Measurements from ENCODE around the gene CHCHD10. TPM values are rescaled to one million over a fixed set of nuclear protein-coding genes. Genes with fewer than 3 reads are reported as not detected.

Gene CHCHD10
- total and polyA plus RNA-seq, 2 of the 4 experiments (the other 2 are of a cell fraction): 2.2 to 11.2 TPM

GRCh38 chr22:23790819-23791737 is 23.3 kb upstream of the CHCHD10 start:
- Histone ChIP-seq H3K27me3 (ENCODE audit: control insufficient read depth, insufficient read depth, low read length) (no peaks in the 10 kb centered on the region), H2BK120ac (ENCODE audit: low read depth, low read length) (no peak overlapping the region), H2AK5ac (ENCODE audit: low read depth, low read length) (no peak overlapping the region), H3K56ac (ENCODE audit: extremely low read depth, insufficient read depth, low read length) (no peak overlapping the region), H4K20me1 (ENCODE audit: insufficient read depth, low read length) (peaks cover 62% of the 10 kb centered on the region), H3K36me3 (ENCODE audit: control insufficient read depth, insufficient read depth, low read length) (peaks cover 39% of the 10 kb centered on the region), H3K4me2 (ENCODE audit: low read depth, low read length) (peak overlapping the region; percentile 10; the same call in 1 of the 2 replicates), H3K9me1 (ENCODE audit: insufficient read depth, low read length) (peaks cover 17% of the 10 kb centered on the region), H3K9ac (ENCODE audit: low read depth, low read length) (peak overlapping the region; percentile 9; the same call in 1 of the 2 replicates), H3K4ac (ENCODE audit: low read depth, low read length) (no peak overlapping the region), H2AK9ac (replicated peaks; ENCODE audit: low read depth, low read length, poor library complexity) (peak overlapping the region; percentile 52), H4K91ac (ENCODE audit: insufficient read depth, low read depth, low read length) (no peak overlapping the region), H3K27ac (ENCODE audit: insufficient read depth, low read length) (peak overlapping the region; percentile 33; the same call in 1 of the 2 replicates), H2BK20ac (ENCODE audit: low read depth, low read length) (no peak overlapping the region), H3K4me3 (ENCODE audit: insufficient read depth, low read depth, low read length) (no peak overlapping the region), H4K5ac (ENCODE audit: low read depth, low read length) (no peak overlapping the region), H3K9me3 (ENCODE audit: control insufficient read depth, insufficient read depth, low read length) (no peaks in the 10 kb centered on the region), H2BK5ac (ENCODE audit: low read depth, low read length, poor library complexity, severe bottlenecking) (no peak overlapping the region), H2AFZ (replicated peaks; ENCODE audit: low read length, poor library complexity) (no peak overlapping the region), H3K14ac (replicated peaks; ENCODE audit: low read depth, low read length) (no peak overlapping the region), H3K18ac (ENCODE audit: low read depth, low read length) (no peak overlapping the region), H2BK15ac (ENCODE audit: low read depth, low read length) (no peak overlapping the region), H3K79me1 (ENCODE audit: low read depth in 1 of 2, low read length in 2 of 2) (peaks cover 47 to 64% of the 10 kb centered on the region in 2 experiments), H3K23ac (ENCODE audit: low read depth, low read length) (no peak overlapping the region), H4K8ac (ENCODE audit: low read depth in 2 of 2, low read length in 2 of 2) (peak overlapping the region in 1 of 2 experiments; percentile 14; a peak in 1 of 4 replicates), H3K4me1 (ENCODE audit: control insufficient read depth, insufficient read depth, low read length) (peaks cover 16% of the 10 kb centered on the region)
- DNase-seq (peak; percentile 72), ATAC-seq (ENCODE audit: low read depth) (no peak)
- intact Hi-C loops (cut with micrococcal nuclease) (no loop called here), in situ Hi-C loops (cut with MboI; ENCODE audit: low sequenced_read_pairs) (no loop called here), dilution Hi-C loops (cut with HindIII; ENCODE audit: low sequenced_read_pairs, unreplicated experiment) (no loop called here)
- no TSS peak for BruUV-seq (replicated peaks)
- 71% methylated on average over 5 of the region's 11 CpGs; no CpG with 5 or more reads in 1 of the 2 experiments for WGBS, 2 experiments (ENCODE audit: extremely low coverage in 2 of 2, insufficient read length in 1 of 2)
- CTCF ChIA-PET: no interaction called here
- POLR2A ChIA-PET (ENCODE audit: unreplicated experiment): no interaction called here
- TF ChIP-seq RCOR1 (IDR thresholded peaks at IDR 0.05; ENCODE audit: insufficient replicate concordance, low read length) (no peak), MAFK (IDR thresholded peaks at IDR 0.05; ENCODE audit: low read depth, low read length) (no peak), MXI1 (IDR thresholded peaks at IDR 0.05; ENCODE audit: borderline replicate concordance, low read depth, low read length) (no peak), USF2 (IDR thresholded peaks at IDR 0.05; ENCODE audit: low read depth, low read length) (no peak), CTCF (conservative IDR thresholded peaks at IDR 0.05; ENCODE audit: low read depth, low read length) (no peak), POLR2A (IDR thresholded peaks at IDR 0.05; ENCODE audit: low read depth, low read length) (no peak), CHD1 (IDR thresholded peaks at IDR 0.05; ENCODE audit: low read depth, low read length) (no peak), RFX5 (IDR thresholded peaks at IDR 0.05; ENCODE audit: low read depth, low read length) (no peak), ELK1 (IDR thresholded peaks at IDR 0.05; ENCODE audit: borderline replicate concordance, low read depth, low read length) (no peak), FOS (IDR thresholded peaks at IDR 0.05; ENCODE audit: low read depth, low read length) (no peak), SMC3 (IDR thresholded peaks at IDR 0.05; ENCODE audit: low read depth, low read length) (no peak), RAD21 (IDR thresholded peaks at IDR 0.05; ENCODE audit: low read length) (no peak), BHLHE40 (IDR thresholded peaks at IDR 0.05; ENCODE audit: low read depth, low read length) (no peak), CEBPB (IDR thresholded peaks at IDR 0.05; ENCODE audit: low read depth, low read length) (no peak)

All from IMR-90 (cell line).